ENCODE data around the gene ZNF598.

The ZNF598 gene

DNA sequence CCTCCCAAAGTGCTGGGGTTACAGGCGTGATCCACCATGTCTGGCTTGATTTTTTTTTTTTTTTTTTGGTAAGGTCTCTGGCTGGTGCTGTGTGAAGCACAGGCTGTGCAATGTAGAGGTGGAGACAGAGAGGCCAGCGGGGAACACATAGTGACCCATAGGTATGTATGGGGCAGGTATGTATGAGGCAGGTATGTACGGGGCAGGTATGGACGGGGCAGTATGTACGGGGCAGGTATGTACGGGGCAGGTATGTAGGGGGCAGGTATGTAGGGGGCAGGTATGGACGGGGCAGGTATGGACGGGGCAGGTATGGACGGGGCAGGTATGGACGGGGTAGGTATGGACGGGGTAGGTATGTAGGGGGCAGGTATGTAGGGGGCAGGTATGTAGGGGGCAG, 60.1 kb downstream of the ZNF598 start:
- no peak for DNase-seq (ENCODE audit: extremely low spot score)
- TF ChIP-seq, protein P1, sequence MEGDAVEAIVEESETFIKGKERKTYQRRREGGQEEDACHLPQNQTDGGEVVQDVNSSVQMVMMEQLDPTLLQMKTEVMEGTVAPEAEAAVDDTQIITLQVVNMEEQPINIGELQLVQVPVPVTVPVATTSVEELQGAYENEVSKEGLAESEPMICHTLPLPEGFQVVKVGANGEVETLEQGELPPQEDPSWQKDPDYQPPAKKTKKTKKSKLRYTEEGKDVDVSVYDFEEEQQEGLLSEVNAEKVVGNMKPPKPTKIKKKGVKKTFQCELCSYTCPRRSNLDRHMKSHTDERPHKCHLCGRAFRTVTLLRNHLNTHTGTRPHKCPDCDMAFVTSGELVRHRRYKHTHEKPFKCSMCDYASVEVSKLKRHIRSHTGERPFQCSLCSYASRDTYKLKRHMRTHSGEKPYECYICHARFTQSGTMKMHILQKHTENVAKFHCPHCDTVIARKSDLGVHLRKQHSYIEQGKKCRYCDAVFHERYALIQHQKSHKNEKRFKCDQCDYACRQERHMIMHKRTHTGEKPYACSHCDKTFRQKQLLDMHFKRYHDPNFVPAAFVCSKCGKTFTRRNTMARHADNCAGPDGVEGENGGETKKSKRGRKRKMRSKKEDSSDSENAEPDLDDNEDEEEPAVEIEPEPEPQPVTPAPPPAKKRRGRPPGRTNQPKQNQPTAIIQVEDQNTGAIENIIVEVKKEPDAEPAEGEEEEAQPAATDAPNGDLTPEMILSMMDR (IDR thresholded peaks at IDR 0.05; ENCODE audit: control extremely low read depth, extremely low read depth, low read depth, missing control alignments): no peak
- ChIA-PET CTCF (interaction anchor here (1.5 kb wide), 1 partner anchor 122 kb away, joined by 3 read pairs; the partner anchor contains the start of gene FAHD1), POLR2A (interaction anchor here (1.1 kb wide), 1 partner anchor 15 kb away, joined by 4 read pairs; the partner anchor contains the start of gene RPS2)
